GM18526 (cell line): ENCODE data around the gene FKBP1A.

Experiments
- POLR2A ChIP-seq: IDR thresholded peaks from 3 replicates; pipeline ENCODE4 v1.6.1; 2011; ENCODE audit not compliant: insufficient read length; ENCODE audit errors: extremely low read depth

Gene FKBP1A

GRCh38 chr20:1393507-1393882 lies 641 bp upstream of the FKBP1A start:
- TF ChIP-seq POLR2A: no peak

DNA sequence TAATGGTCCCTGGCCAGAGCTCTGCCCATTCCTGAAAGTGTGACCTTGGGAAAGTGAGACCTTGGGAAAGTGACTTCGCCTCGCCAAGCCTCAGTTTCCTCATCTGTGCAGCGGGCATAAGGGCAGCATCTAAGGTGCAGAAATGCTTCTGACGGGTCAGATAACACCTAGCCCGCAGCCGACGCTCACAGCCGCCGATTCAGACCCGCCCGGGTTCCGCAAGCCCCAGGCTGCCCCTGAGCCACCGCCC lies 486 bp downstream of the FKBP1A start:
- no peak for TF ChIP-seq POLR2A

- no peak for TF ChIP-seq POLR2A
These were observed 1.0 kb downstream of the FKBP1A start for GRCh38 chr20:1391640-1392442.

DNA sequence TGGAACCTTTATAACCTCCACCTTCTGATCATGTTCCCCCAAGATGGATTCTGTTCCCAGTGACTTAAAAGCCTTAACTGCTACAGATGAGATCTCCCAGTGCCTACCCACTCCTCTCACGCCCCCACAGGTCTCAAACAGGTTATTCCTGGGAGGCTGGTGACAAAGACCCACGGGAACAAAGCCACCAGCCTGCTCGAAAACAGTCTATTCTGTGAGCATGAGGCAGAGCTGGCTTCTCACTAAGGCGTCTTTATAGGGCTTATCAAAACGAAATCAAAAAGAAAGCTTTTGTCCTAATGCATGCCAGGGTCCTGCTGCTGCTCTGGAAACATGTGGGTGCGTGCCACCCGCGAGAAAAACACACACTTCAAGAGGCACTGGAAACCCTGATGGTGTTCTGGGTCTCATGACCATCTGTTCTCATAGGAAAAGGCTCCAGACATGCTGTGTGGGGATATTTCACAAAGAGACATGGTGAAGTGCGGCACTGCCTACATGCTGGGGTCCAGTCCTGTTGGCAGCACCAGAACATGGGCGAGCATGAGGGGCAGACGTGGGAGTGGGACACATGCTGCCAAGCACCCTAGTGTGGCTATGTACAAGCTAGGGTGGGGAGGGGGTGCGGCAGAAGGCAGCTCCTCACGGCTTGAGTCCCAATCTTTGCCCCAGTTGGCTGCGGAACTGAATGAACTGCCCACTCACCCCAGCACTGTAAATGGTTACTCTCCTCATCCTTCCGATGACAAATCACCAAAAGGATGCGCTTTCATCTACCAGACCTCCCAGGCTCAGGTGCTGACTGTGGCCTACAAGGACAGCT lies 2.1 kb downstream of the FKBP1A start:
- TF ChIP-seq POLR2A: no peak

DNA sequence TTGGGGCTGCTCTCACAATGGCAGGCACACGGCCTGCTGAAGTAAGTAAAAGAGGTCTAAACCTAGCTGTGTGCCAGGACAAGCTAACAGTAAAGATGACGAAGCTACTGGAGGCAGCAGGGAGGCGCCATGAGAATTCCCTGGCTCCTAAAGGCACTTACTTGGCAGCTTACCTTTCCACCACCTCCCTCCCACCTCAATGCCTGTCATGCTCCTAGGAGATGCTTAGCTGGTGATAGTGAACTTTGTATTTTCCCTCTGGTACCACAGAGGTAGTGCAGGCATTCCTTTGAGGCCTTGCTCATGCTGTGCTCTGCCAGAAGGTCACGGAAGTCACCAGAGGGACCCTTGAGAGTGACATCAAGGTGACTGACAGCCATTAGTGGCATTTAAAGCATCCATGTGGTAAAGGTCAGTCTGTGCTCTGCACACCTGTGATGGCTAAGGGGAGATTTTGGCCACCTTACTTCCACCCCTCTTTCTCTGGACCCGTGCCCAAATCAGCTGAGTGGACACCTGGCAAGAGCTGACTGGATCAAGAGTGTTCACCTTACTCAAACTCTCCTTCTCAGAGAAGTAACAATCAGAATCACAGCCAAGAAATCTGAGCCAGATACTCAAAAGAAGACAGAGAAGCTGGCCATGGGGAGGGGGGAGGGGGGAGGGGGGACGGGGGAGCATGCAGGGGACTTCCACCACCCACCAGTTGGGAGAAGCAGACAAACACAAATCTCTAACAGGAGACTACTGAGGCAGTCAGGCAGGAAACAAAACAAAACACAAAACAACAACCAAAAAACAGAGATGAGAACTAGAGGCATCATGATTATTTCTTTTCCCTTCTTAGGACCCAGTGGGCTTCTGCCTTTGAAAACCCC lies 2.9 kb downstream of the FKBP1A start:
- no peak for TF ChIP-seq POLR2A

DNA sequence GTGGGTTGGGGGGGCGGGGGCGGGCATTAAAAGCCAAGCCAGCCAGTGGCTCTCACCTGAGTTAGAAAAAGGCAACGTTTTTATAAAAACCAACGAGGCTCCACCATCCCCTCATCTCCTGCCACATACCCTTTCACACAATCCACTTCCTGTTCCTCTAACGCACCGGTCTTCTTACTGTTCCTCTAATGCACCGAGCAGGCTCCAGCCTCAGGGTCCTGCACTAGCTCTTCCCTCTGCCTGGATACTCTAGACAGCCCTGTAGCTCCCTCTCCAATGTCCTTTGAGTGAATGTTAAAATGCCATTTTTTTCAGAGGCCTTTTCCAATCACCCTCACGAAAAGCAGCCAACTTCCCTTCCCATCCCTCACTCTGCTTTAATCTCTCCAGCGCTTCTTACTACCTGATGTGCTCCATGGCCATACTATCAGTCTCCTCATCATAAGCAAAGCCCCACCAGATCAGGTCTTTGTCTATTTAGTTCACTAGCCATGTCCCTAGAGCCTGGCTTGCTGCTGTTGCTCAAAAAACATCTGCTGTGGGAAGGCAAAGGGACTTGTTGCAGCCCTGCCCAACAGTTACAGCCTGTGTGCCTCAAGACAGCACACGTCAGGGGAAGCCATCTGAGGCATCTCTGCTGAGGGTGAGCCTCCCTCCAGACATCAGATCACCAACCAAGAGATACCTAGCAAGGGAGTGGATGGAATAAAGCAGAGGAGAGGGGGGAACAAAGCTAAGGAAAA lies 3.9 kb downstream of the FKBP1A start:
- no peak for TF ChIP-seq POLR2A

- no peak for TF ChIP-seq POLR2A
These were observed 4.6 kb downstream of the FKBP1A start for GRCh38 chr20:1388253-1388652.

GRCh38 chr20:1386323-1386722 lies 6.5 kb downstream of the FKBP1A start:
- no peak for TF ChIP-seq POLR2A

GRCh38 chr20:1383623-1384404 lies 9.0 kb downstream of the FKBP1A start:
- no peak for TF ChIP-seq POLR2A

GRCh38 chr20:1382670-1383069 lies 10.2 kb downstream of the FKBP1A start:
- no peak for TF ChIP-seq POLR2A

GRCh38 chr20:1381753-1382591 lies 10.9 kb downstream of the FKBP1A start:
- no peak for TF ChIP-seq POLR2A

DNA sequence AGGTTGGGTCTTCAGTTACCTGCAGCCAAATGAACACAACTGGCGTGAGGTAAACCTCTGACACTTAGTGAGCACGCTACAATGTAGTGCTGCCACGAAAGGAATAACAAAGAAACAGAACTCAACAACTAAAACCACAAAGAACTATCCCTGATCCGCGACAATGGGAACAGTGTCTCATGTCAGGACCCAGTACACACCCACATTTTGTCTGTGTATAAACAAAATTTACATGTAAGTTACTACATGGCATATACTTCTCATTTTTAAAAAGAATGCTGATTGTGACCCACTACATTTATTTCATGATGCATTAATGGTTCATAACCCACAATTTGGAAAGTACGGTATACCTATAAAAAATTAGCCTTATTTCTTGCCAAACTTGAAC lies 14.1 kb downstream of the FKBP1A start:
- no peak for TF ChIP-seq POLR2A

GRCh38 chr20:1377984-1378734 lies 14.7 kb downstream of the FKBP1A start:
- no peak for TF ChIP-seq POLR2A
